A549 (cell line): ENCODE results near the gene FUT3. TPM values are rescaled to one million over a fixed set of nuclear protein-coding genes. Genes with fewer than 3 reads are reported as not detected.

Experiments
- ATAC-seq, 2 experiments: fragments of 200-7000 bp in 1 of 2; fragments of >200 bp in 1 of 2; cut with Nextera tagmentation in 1 of 2; cut with Tn5 transposase in 1 of 2; 3 replicates each; pipeline versions ENCODE4 v1.8.0 to v1.9.1; 2018 to 2020; ENCODE audit warnings: mild to moderate bottlenecking in 1 of 2, moderate library complexity in 1 of 2
- CTCF ChIA-PET: fragments of 300-600 bp; sonication (Branson Sonifier 250); formaldehyde crosslinking; extraction: SDS; loops from one replicate; lab custom pipeline; 2021; ENCODE audit warnings: antibody characterized with exemption, inconsistent platforms; lab: Yijun Ruan, JAX
- POLR2A ChIA-PET: fragments of 350-600 bp; formaldehyde crosslinking; extraction: SDS; loops from one replicate; lab custom pipeline; 2021; ENCODE audit warnings: antibody characterized with exemption, inconsistent platforms; lab: Yijun Ruan, JAX
- DNase-seq, 2 experiments: peaks; one replicate each; pipeline versions ENCODE4 v3.0.0 to v3.0.0-alpha.2; 2011 to 2016; ENCODE audit warnings: low read depth in 1 of 2, low spot score in 1 of 2
- FAIRE-seq: peaks from 2 replicates; lab custom pipeline; 2011; peaks lifted over from hg19 to GRCh38; lab: Jason Lieb, UNC
- H3K27ac ChIP-seq, 2 experiments: fragments of >200 bp; sonication (Bioruptor Twin); formaldehyde crosslinking; 3 replicates each; pipeline ENCODE4 v1.5.1; 2016 to 2017
- H3K4me1 ChIP-seq: fragments of >200 bp; sonication (Bioruptor Twin); formaldehyde crosslinking; 3 replicates; pipeline ENCODE4 v1.6.1; 2016
- H3K4me2 ChIP-seq: fragments of >200 bp; sonication (Bioruptor Twin); formaldehyde crosslinking; 3 replicates; pipeline ENCODE4 v1.6.1; 2016
- H3K4me3 ChIP-seq: fragments of >200 bp; sonication (Bioruptor Twin); formaldehyde crosslinking; 3 replicates; pipeline ENCODE4 v1.5.1; 2016
- H3K9me3 ChIP-seq: fragments of >200 bp; sonication (Bioruptor Twin); formaldehyde crosslinking; 3 replicates; pipeline ENCODE4 v1.6.1; 2016
- BHLHE40 ChIP-seq: IDR thresholded peaks from 2 replicates; pipeline ENCODE4 v1.6.1; 2012; ENCODE audit warnings: low read depth, low read length, inconsistent platforms
- CBX2 ChIP-seq: fragments of 200-600 bp; sonication (generic); IDR thresholded peaks from 2 replicates; pipeline ENCODE4 v1.6.1; 2016; ENCODE audit warnings: low read depth, mild to moderate bottlenecking, borderline replicate concordance
- CHD2 ChIP-seq: fragments of 150-350 bp; IDR thresholded peaks from 2 replicates; pipeline ENCODE4 v1.6.1; 2014; ENCODE audit warnings: low read length; ENCODE audit not compliant: partially characterized antibody
- EHMT2 ChIP-seq: fragments of 200-600 bp; sonication (generic); IDR thresholded peaks from 2 replicates; pipeline ENCODE4 v1.6.1; 2016; ENCODE audit warnings: antibody characterized with exemption, low read depth, mild to moderate bottlenecking, moderate library complexity
- ELK1 ChIP-seq: fragments of 150-350 bp; IDR thresholded peaks from 2 replicates; pipeline ENCODE4 v1.6.1; 2014; ENCODE audit warnings: low read depth, mild to moderate bottlenecking, low read length
- EP300 ChIP-seq, 2 experiments: fragments of >200 bp; sonication (Bioruptor Twin); formaldehyde crosslinking; IDR thresholded peaks; 2 replicates in 1 of 2; 3 replicates in 1 of 2; pipeline ENCODE4 v1.6.1; 2016 to 2017
- FOSL2 ChIP-seq, 2 experiments: fragments of 450-650 bp in 1 of 2; fragments of >200 bp in 1 of 2; sonication (Bioruptor Twin) in 1 of 2; formaldehyde crosslinking; IDR thresholded peaks; 2 replicates each; pipeline versions ENCODE4 v1.5.0 to v1.6.1; 2016 to 2020; ENCODE audit warnings: mild to moderate bottlenecking in 1 of 2, moderate library complexity in 1 of 2
- HDAC2 ChIP-seq: fragments of 200-600 bp; sonication (generic); IDR thresholded peaks from 2 replicates; pipeline ENCODE4 v1.6.1; 2016
- HEYL ChIP-seq: fragments of 250-450 bp; sonication (Bioruptor Pico); IDR thresholded peaks from 2 replicates; pipeline ENCODE4 v1.8.0; 2021; ENCODE audit warnings: mild to moderate bottlenecking, moderate library complexity
- HOXA7 ChIP-seq: fragments of 250-450 bp; sonication (Bioruptor Pico); IDR thresholded peaks from 2 replicates; pipeline ENCODE4 v1.5.0; 2020; ENCODE audit warnings: mild to moderate bottlenecking, moderate library complexity
- KDM1A ChIP-seq: fragments of 200-600 bp; sonication (generic); IDR thresholded peaks from 2 replicates; pipeline ENCODE4 v1.6.1; 2016; ENCODE audit warnings: low read depth, mild to moderate bottlenecking
- KDM5A ChIP-seq: fragments of 200-600 bp; sonication (generic); IDR thresholded peaks from 2 replicates; pipeline ENCODE4 v1.6.1; 2016; ENCODE audit warnings: antibody characterized with exemption, mild to moderate bottlenecking
- MAZ ChIP-seq: fragments of 150-350 bp; IDR thresholded peaks from 2 replicates; pipeline ENCODE4 v1.6.1; 2014; ENCODE audit warnings: antibody characterized with exemption, low read depth, low read length, borderline replicate concordance
- MYC ChIP-seq: IDR thresholded peaks from 2 replicates; pipeline ENCODE4 v1.6.1; 2012; ENCODE audit warnings: mild to moderate bottlenecking, inconsistent platforms, low read length, improper control_type of control experiment, borderline replicate concordance
- RAD21 ChIP-seq, 2 experiments: fragments of >200 bp in 1 of 2; sonication (Bioruptor Twin) in 1 of 2; formaldehyde crosslinking in 1 of 2; IDR thresholded peaks in 1 of 2; conservative IDR thresholded peaks in 1 of 2; 2 replicates in 1 of 2; 3 replicates in 1 of 2; pipeline ENCODE4 v1.6.1; 2012 to 2018; ENCODE audit warnings: inconsistent platforms in 1 of 2
- RNF2 ChIP-seq: fragments of 200-600 bp; sonication (generic); IDR thresholded peaks from 2 replicates; pipeline ENCODE4 v1.6.1; 2016; ENCODE audit warnings: low read depth, mild to moderate bottlenecking, antibody characterized with exemption, moderate library complexity, borderline replicate concordance
- TFCP2L1 ChIP-seq: fragments of 250-450 bp; sonication (Bioruptor Pico); IDR thresholded peaks from 2 replicates; pipeline ENCODE4 v1.5.0; 2021; ENCODE audit warnings: mild to moderate bottlenecking
- TP53 ChIP-seq: fragments of 250-450 bp; sonication (Bioruptor Pico); IDR thresholded peaks from 2 replicates; pipeline ENCODE4 v1.5.0; 2021; ENCODE audit warnings: mild to moderate bottlenecking, moderate library complexity
- USF2 ChIP-seq: fragments of 450-650 bp; IDR thresholded peaks from 2 replicates; pipeline ENCODE4 v1.6.1; 2014; ENCODE audit warnings: antibody characterized with exemption
- ZC3H11A ChIP-seq: fragments of 450-650 bp; IDR thresholded peaks from 2 replicates; pipeline ENCODE4 v1.6.1; 2014; ENCODE audit warnings: antibody characterized with exemption, mild to moderate bottlenecking
- WGBS: methylation state at CpG from one replicate; pipeline ENCODE4 v1.1.6; 2017; ENCODE audit errors: missing lambda C conversion rate; 5-methylcytosine and 5-hydroxymethylcytosine counted together
- polyA plus RNA-seq, 4 experiments: library from polyadenylated mRNA; depleted of rRNA in 3 of 4; stranded (reverse); fragments of >200 nt; fragmentation: RNase III in 1 of 4; extraction: RNeasy Plus Mini Kit Qiagen cat#74134 plus additional on column Dnase treatment in 1 of 4; gene quantifications; 2 replicates in 3 of 4; 3 replicates in 1 of 4; pipeline ENCODE4 v1.2.3, GENCODE V29; 2011 to 2017
- TF ChIP-seq, protein P1 (sequence below): fragments of >200 bp; sonication (Bioruptor Twin); formaldehyde crosslinking; IDR thresholded peaks from 3 replicates; pipeline ENCODE4 v1.6.1; 2016

The FUT3 gene
- polyA plus RNA-seq, 2 of the 4 experiments (the other 2 are of a cell fraction): 0.09 TPM

GRCh38 chr19:5864725-5865486, 13.7 kb upstream of the FUT3 start:
- Histone ChIP-seq H3K4me3 (no peak overlapping the region), H3K27ac (no peak overlapping the region), H3K9me3 (no peaks in the 10 kb centered on the region), H3K4me2 (no peak overlapping the region), H3K4me1 (0 out of 3 replicates have a peak, but pooled peaks cover 5% of the 10 kb centered on the region)
- FAIRE-seq (no peak), DNase-seq (no peak), ATAC-seq (peak; percentile 45 to 47; a peak in 2 of 6 replicates)
- ChIA-PET CTCF (interaction anchor here (0.9 kb wide), 1 partner anchor 19 kb away, joined by 3 read pairs; no protein-coding TSS in a partner anchor), POLR2A (interaction anchor here (1.7 kb wide), 1 partner anchor 37 kb away, joined by 5 read pairs; no protein-coding TSS in a partner anchor)
- 79% methylated on average over 13 of the region's 14 CpGs for WGBS
- TF ChIP-seq KDM1A (no peak), TFCP2L1 (no peak), USF2 (no peak)

DNA sequence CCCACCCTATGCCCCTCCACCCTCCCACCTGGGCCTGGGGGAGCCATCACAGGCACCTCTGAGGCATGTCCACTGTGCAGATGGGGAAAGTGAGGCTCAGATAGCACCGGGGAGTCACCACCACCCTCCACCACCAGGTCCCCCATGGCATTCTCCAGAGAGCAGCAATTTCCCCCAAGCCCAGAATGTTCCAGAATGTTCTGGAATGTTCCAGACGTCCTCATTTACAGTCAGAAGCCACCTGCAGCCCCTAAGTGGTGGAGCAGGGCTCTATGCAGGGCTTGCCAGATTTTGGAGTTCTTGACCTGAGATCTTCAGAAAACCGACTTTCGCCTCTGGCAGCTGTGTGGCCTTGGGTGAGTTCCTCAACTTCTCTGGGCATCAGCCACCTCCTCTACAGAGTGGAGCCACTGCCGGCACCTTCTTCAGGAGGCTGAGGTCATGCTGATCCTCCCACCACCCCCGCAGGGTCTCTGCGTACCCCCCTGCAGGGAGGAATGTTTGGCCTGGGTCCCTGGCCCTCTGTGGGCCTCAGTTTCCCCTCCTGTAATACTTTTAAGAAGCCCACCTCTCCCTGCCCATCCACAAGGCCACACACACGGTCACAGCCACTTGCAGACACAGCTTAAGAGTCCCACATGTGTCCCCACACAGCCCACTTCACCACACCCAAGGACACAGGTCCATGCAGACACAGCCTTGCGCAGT, 12.9 kb upstream of the FUT3 start:
- H3K4me3 ChIP-seq: no peak overlapping the region
- no peak for TF ChIP-seq BHLHE40
- 0 out of 3 replicates have a peak, but pooled peaks cover 5% of the 10 kb centered on the region for H3K4me1 ChIP-seq
- no peak for ATAC-seq
- POLR2A ChIA-PET: interaction anchor here (1.7 kb wide), 1 partner anchor 36 kb away, joined by 5 read pairs; no protein-coding TSS in a partner anchor
- H3K9me3 ChIP-seq: no peaks in the 10 kb centered on the region
- DNase-seq: no peak
- FAIRE-seq: no peak
- WGBS: 73% methylated on average over 4 of the region's 9 CpGs
- no peak overlapping the region for H3K27ac ChIP-seq
- no peak overlapping the region for H3K4me2 ChIP-seq
- CTCF ChIA-PET: no interaction called here

GRCh38 chr19:5863030-5863665, 11.9 kb upstream of the FUT3 start:
- TF ChIP-seq EP300 (IDR thresholded peaks at IDR 0.05) (no peak), MAZ (no peak), HEYL (CRISPR knock-in tag) (no peak), ZC3H11A (no peak), FOSL2 (IDR thresholded peaks at IDR 0.05) (no peak), FOSL2 (CRISPR knock-in tag; IDR thresholded peaks at IDR 0.05) (no peak), CHD2 (no peak), HDAC2 (no peak), KDM5A (no peak), MYC (no peak), TP53 (CRISPR knock-in tag) (no peak), RNF2 (no peak), EHMT2 (no peak), USF2 (no peak), ELK1 (no peak), RAD21 (conservative IDR thresholded peaks at IDR 0.05 in 1 of 2, IDR thresholded peaks at IDR 0.05 in 1 of 2) (no peak), HOXA7 (CRISPR knock-in tag) (no peak), CBX2 (no peak)
- TF ChIP-seq, protein P1, sequence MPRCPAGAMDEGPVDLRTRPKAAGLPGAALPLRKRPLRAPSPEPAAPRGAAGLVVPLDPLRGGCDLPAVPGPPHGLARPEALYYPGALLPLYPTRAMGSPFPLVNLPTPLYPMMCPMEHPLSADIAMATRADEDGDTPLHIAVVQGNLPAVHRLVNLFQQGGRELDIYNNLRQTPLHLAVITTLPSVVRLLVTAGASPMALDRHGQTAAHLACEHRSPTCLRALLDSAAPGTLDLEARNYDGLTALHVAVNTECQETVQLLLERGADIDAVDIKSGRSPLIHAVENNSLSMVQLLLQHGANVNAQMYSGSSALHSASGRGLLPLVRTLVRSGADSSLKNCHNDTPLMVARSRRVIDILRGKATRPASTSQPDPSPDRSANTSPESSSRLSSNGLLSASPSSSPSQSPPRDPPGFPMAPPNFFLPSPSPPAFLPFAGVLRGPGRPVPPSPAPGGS: no peak

More at GRCh38 chr19:5863030-5863665, 11.9 kb upstream of the FUT3 start:
- H3K4me2 ChIP-seq: no peak overlapping the region
- no peak overlapping the region for H3K27ac ChIP-seq
- CTCF ChIA-PET: interaction anchor here (1.1 to 1.2 kb wide), 2 partner anchors 29 to 59 kb away, joined by 3 read pairs; no protein-coding TSS in a partner anchor
- FAIRE-seq (no peak), ATAC-seq (no peak), DNase-seq (no peak)
- 70% methylated on average over 2 of the region's 11 CpGs for WGBS
- no peaks in the 10 kb centered on the region for H3K9me3 ChIP-seq
- H3K4me1 ChIP-seq: 0 out of 3 replicates have a peak, but pooled peaks cover 5% of the 10 kb centered on the region
- POLR2A ChIA-PET: interaction anchor here (1.7 kb wide), 1 partner anchor 35 kb away, joined by 5 read pairs; no protein-coding TSS in a partner anchor
- no peak overlapping the region for H3K4me3 ChIP-seq
